SK-N-SH (cell line): ENCODE measurements around the gene OPCML. TPM values are rescaled to one million over a fixed set of nuclear protein-coding genes. Genes with fewer than 3 reads are reported as not detected.

Experiments
- CTCF ChIA-PET: fragments of 300-600, 350-600 bp; formaldehyde crosslinking; extraction: SDS; loops from one replicate; lab custom pipeline; 2021; lab: Yijun Ruan, JAX
- POLR2A ChIA-PET: fragments of 350-600 bp; sonication (Branson Sonifier 250); formaldehyde crosslinking; extraction: SDS; loops from one replicate; lab custom pipeline; 2020; ENCODE audit warnings: antibody characterized with exemption, inconsistent platforms; lab: Yijun Ruan, JAX
- DNase-seq: peaks from one replicate; pipeline ENCODE4 v3.0.0; 2012
- H2AFZ ChIP-seq: fragments of 200-600 bp; sonication (generic); 2 replicates; pipeline ENCODE4 v1.8.1; 2016; ENCODE audit warnings: antibody characterized with exemption, mild to moderate bottlenecking, low read depth
- H3F3A ChIP-seq: fragments of 200-600 bp; sonication (generic); replicated peaks from 2 replicates; pipeline ENCODE3; 2016; ENCODE audit warnings: antibody characterized with exemption, mild to moderate bottlenecking; ENCODE audit not compliant: insufficient read depth
- H3K27ac ChIP-seq, 2 experiments: fragments of 200-500 bp in 1 of 2; fragments of 200-600 bp in 1 of 2; sonication (Bioruptor generic) in 1 of 2; sonication (generic), shearing (Covaris generic) in 1 of 2; 2 replicates each; pipeline versions ENCODE4 v1.5.1 to v1.6.1; 2014 to 2016; ENCODE audit warnings: low read depth in 2 of 2, inconsistent platforms in 1 of 2, low read length in 1 of 2, mild to moderate bottlenecking in 1 of 2, mixed read lengths in 1 of 2
- H3K27me3 ChIP-seq: fragments of 200-600 bp; sonication (generic), shearing (Covaris generic); 2 replicates; pipeline ENCODE4 v1.6.1; 2016; ENCODE audit warnings: mixed run types; ENCODE audit not compliant: insufficient read depth
- H3K36me3 ChIP-seq, 2 experiments: fragments of 200-500 bp in 1 of 2; fragments of 200-600 bp in 1 of 2; sonication (Bioruptor generic) in 1 of 2; sonication (generic) in 1 of 2; replicated peaks in 1 of 2; 2 replicates each; pipeline versions ENCODE3 to v1.5.1; 2014 to 2016; ENCODE audit warnings: low read length in 1 of 2, mild to moderate bottlenecking in 1 of 2; ENCODE audit not compliant: insufficient read depth in 2 of 2, control insufficient read depth in 1 of 2
- H3K4me1 ChIP-seq, 2 experiments: fragments of 200-500 bp in 1 of 2; fragments of 200-600 bp in 1 of 2; sonication (Bioruptor generic) in 1 of 2; sonication (generic), shearing (Covaris generic) in 1 of 2; 2 replicates each; pipeline versions ENCODE4 v1.5.1 to v1.6.1; 2014 to 2016; ENCODE audit warnings: low read depth in 1 of 2, low read length in 1 of 2, mixed run types in 1 of 2; ENCODE audit not compliant: insufficient read depth in 2 of 2, control insufficient read depth in 1 of 2
- H3K4me2 ChIP-seq: fragments of 200-600 bp; sonication (generic), shearing (Covaris generic); 2 replicates; pipeline ENCODE4 v1.6.1; 2017; ENCODE audit warnings: mixed run types
- H3K4me3 ChIP-seq, 2 experiments: fragments of 200-500 bp in 1 of 2; fragments of 200-600 bp in 1 of 2; sonication (Bioruptor generic) in 1 of 2; sonication (generic), shearing (Covaris generic) in 1 of 2; 2 replicates each; pipeline versions ENCODE4 v1.5.1 to v1.8.1; 2014 to 2016; ENCODE audit warnings: low read depth in 2 of 2, inconsistent platforms in 1 of 2, low read length in 1 of 2, mild to moderate bottlenecking in 1 of 2, mixed read lengths in 1 of 2, moderate library complexity in 1 of 2
- H3K79me2 ChIP-seq: fragments of 200-600 bp; sonication (generic); 2 replicates; pipeline ENCODE4 v1.8.1; 2017; ENCODE audit warnings: mild to moderate bottlenecking; ENCODE audit not compliant: insufficient read depth
- H3K9ac ChIP-seq: fragments of 200-600 bp; sonication (generic); 2 replicates; pipeline ENCODE4 v1.6.1; 2017; ENCODE audit warnings: mixed run types
- H3K9me2 ChIP-seq: fragments of 200-600 bp; sonication (generic); 2 replicates; pipeline ENCODE4 v1.6.1; 2017; ENCODE audit warnings: mixed run types
- H3K9me3 ChIP-seq: fragments of 200-600 bp; sonication (generic); 2 replicates; pipeline ENCODE4 v1.6.1; 2017; ENCODE audit warnings: mixed run types, mild to moderate bottlenecking, moderate library complexity
- H4K20me1 ChIP-seq: fragments of 200-600 bp; sonication (generic); 2 replicates; pipeline ENCODE4 v1.6.1; 2017; ENCODE audit warnings: mild to moderate bottlenecking, mixed run types; ENCODE audit not compliant: insufficient read depth
- CHD2 ChIP-seq: fragments of 150-350 bp; IDR thresholded peaks from 2 replicates; pipeline ENCODE4 v1.6.1; 2018; ENCODE audit warnings: low read length; ENCODE audit not compliant: partially characterized antibody
- CTCF ChIP-seq: fragments of 200-600 bp; sonication (generic); IDR thresholded peaks from 2 replicates; pipeline ENCODE4 v1.6.1; 2017; ENCODE audit warnings: antibody characterized with exemption, mild to moderate bottlenecking, moderate library complexity
- ELF1 ChIP-seq: IDR thresholded peaks from 2 replicates; pipeline ENCODE4 v1.4.0; 2012
- EP300 ChIP-seq, 2 experiments: IDR thresholded peaks; 2 replicates each; pipeline versions ENCODE4 v1.4.0 to v1.6.1; 2012; ENCODE audit warnings: borderline replicate concordance in 1 of 2, low read depth in 1 of 2, low read length in 1 of 2
- FOXJ3 ChIP-seq: sonication (generic); formaldehyde crosslinking; IDR thresholded peaks from 2 replicates; pipeline ENCODE4 v1.5.1; 2020; ENCODE audit warnings: mild to moderate bottlenecking, missing genetic modification reagents
- FOXM1 ChIP-seq: IDR thresholded peaks from 2 replicates; pipeline ENCODE4 v1.4.0; 2012; ENCODE audit warnings: low read depth, mild to moderate bottlenecking
- GABPA ChIP-seq: IDR thresholded peaks from 2 replicates; pipeline ENCODE4 v1.4.0; 2012; ENCODE audit warnings: low read depth, mild to moderate bottlenecking
- GATA2 ChIP-seq: sonication (generic); formaldehyde crosslinking; IDR thresholded peaks from 2 replicates; pipeline ENCODE4 v1.5.0; 2020; ENCODE audit warnings: mild to moderate bottlenecking, missing genetic modification reagents
- IRF3 ChIP-seq: fragments of 150-350 bp; IDR thresholded peaks from 2 replicates; pipeline ENCODE4 v1.6.1; 2016; ENCODE audit warnings: mild to moderate bottlenecking, low read depth, low read length
- JUND ChIP-seq: IDR thresholded peaks from 2 replicates; pipeline ENCODE4 v1.4.0; 2012
- NFIC ChIP-seq: IDR thresholded peaks from 2 replicates; pipeline ENCODE4 v1.4.0; 2012; ENCODE audit warnings: borderline replicate concordance
- NRF1 ChIP-seq: IDR thresholded peaks from 2 replicates; pipeline ENCODE4 v1.6.1; 2012; ENCODE audit warnings: low read depth, mild to moderate bottlenecking, low read length
- RAD21 ChIP-seq: IDR thresholded peaks from 2 replicates; pipeline ENCODE4 v1.6.1; 2012; ENCODE audit warnings: mild to moderate bottlenecking, low read length
- RFX5 ChIP-seq: IDR thresholded peaks from 2 replicates; pipeline ENCODE4 v1.6.1; 2012; ENCODE audit warnings: mild to moderate bottlenecking, improper control_type of control experiment, low read length
- SMC3 ChIP-seq: IDR thresholded peaks from 2 replicates; pipeline ENCODE4 v1.6.1; 2012; ENCODE audit warnings: low read depth, low read length, improper control_type of control experiment
- TAF1 ChIP-seq: IDR thresholded peaks from 2 replicates; pipeline ENCODE4 v1.6.1; 2012; ENCODE audit warnings: low read depth, mild to moderate bottlenecking, low read length, moderate library complexity, borderline replicate concordance
- TEAD4 ChIP-seq: IDR thresholded peaks from 2 replicates; pipeline ENCODE4 v1.4.0; 2012; ENCODE audit warnings: mild to moderate bottlenecking, borderline replicate concordance; ENCODE audit not compliant: insufficient read depth
- USF1 ChIP-seq: IDR thresholded peaks from 2 replicates; pipeline ENCODE4 v1.4.0; 2012; ENCODE audit warnings: low read depth, borderline replicate concordance
- WGBS: methylation state at CpG from one replicate; pipeline ENCODE4 v1.1.6; 2017; ENCODE audit warnings: low lambda C conversion rate; 5-methylcytosine and 5-hydroxymethylcytosine counted together
- polyA plus RNA-seq, 3 experiments: library from polyadenylated mRNA; depleted of rRNA; stranded (reverse); fragments of >200 nt; gene quantifications; 2 replicates each; pipeline ENCODE4 v1.2.3, GENCODE V29; 2012
- TF ChIP-seq, protein P1 (sequence below): IDR thresholded peaks from 2 replicates; pipeline ENCODE4 v1.6.1; 2012; ENCODE audit warnings: mild to moderate bottlenecking, low read depth, low read length, moderate library complexity
- TF ChIP-seq, protein P2 (sequence below): IDR thresholded peaks from 2 replicates; pipeline ENCODE4; 2012

OPCML gene
- polyA plus RNA-seq, 1 of the 3 experiments (the other 2 are of a cell fraction): not detected

DNA sequence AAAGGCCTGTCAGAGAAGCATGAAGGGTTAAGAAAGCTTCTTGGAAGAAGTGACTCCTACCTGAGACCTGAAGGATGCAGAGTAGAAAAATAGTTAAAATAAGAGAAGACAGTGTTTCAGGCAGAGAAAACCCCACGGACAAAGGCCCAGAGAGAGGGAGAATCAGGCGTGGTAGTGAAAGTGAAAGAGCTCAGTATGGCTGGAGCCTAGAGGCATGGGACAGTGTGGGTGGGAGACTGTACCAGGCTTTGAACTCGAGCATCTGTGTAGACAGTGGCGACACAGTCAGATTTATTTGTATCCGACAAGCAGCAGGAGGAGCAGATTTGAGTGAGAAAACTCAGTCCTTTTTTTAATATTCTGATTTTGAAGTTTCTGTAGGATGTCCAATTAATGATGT, 360.0 kb downstream of the OPCML start:
- Histone ChIP-seq H3K27me3 (no peaks in the 10 kb centered on the region), H3K27ac (no peak overlapping the region), H3K4me1 (no peaks in the 10 kb centered on the region), H3K9me2 (no peaks in the 10 kb centered on the region), H3K36me3 (no peaks in the 10 kb centered on the region), H4K20me1 (no peaks in the 10 kb centered on the region), H3K4me2 (no peak overlapping the region), H3F3A (no peaks in the 10 kb centered on the region), H2AFZ (no peak overlapping the region), H3K4me3 (no peak overlapping the region), H3K9me3 (no peaks in the 10 kb centered on the region), H3K79me2 (no peaks in the 10 kb centered on the region), H3K9ac (no peak overlapping the region)
- ChIA-PET POLR2A (no interaction called here), CTCF (interaction anchor here (1.0 to 3.1 kb wide), 3 partner anchors 11 to 90 kb away, joined by 3 to 10 read pairs (median 4); no protein-coding TSS in a partner anchor)
- TF ChIP-seq RAD21: no peak
- TF ChIP-seq, protein P1, sequence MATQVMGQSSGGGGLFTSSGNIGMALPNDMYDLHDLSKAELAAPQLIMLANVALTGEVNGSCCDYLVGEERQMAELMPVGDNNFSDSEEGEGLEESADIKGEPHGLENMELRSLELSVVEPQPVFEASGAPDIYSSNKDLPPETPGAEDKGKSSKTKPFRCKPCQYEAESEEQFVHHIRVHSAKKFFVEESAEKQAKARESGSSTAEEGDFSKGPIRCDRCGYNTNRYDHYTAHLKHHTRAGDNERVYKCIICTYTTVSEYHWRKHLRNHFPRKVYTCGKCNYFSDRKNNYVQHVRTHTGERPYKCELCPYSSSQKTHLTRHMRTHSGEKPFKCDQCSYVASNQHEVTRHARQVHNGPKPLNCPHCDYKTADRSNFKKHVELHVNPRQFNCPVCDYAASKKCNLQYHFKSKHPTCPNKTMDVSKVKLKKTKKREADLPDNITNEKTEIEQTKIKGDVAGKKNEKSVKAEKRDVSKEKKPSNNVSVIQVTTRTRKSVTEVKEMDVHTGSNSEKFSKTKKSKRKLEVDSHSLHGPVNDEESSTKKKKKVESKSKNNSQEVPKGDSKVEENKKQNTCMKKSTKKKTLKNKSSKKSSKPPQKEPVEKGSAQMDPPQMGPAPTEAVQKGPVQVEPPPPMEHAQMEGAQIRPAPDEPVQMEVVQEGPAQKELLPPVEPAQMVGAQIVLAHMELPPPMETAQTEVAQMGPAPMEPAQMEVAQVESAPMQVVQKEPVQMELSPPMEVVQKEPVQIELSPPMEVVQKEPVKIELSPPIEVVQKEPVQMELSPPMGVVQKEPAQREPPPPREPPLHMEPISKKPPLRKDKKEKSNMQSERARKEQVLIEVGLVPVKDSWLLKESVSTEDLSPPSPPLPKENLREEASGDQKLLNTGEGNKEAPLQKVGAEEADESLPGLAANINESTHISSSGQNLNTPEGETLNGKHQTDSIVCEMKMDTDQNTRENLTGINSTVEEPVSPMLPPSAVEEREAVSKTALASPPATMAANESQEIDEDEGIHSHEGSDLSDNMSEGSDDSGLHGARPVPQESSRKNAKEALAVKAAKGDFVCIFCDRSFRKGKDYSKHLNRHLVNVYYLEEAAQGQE: no peak
- no peak for TF ChIP-seq ELF1
- TF ChIP-seq IRF3: no peak
- no peak for TF ChIP-seq EP300 (IDR thresholded peaks at IDR 0.05; ENCODE audit: borderline replicate concordance in 1 of 2, low read depth in 1 of 2, low read length in 1 of 2)
- TF ChIP-seq TAF1: no peak
- TF ChIP-seq GATA2: no peak
- no peak for TF ChIP-seq USF1
- 22% methylated on average over 5 of the region's 5 CpGs for whole genome bisulfite sequencing
- DNase-seq: no peak

- no peak for DNase-seq
- no peaks in the 10 kb centered on the region for H3K36me3 ChIP-seq
- no peaks in the 10 kb centered on the region for H3K79me2 ChIP-seq
- no peak overlapping the region for H3K9ac ChIP-seq
- H2AFZ ChIP-seq: no peak overlapping the region
- ChIA-PET POLR2A (no interaction called here), CTCF (interaction anchor here (1.0 to 3.1 kb wide), 2 partner anchors 36 to 89 kb away, joined by 3 to 10 read pairs; no protein-coding TSS in a partner anchor)
- no peak overlapping the region for H3K4me2 ChIP-seq
- H4K20me1 ChIP-seq: no peaks in the 10 kb centered on the region
- no peaks in the 10 kb centered on the region for H3K9me3 ChIP-seq
- WGBS: 32% methylated on average over 4 of the region's 4 CpGs
- no peak overlapping the region for H3K27ac ChIP-seq
- no peaks in the 10 kb centered on the region for H3K27me3 ChIP-seq
- H3K4me3 ChIP-seq: no peak overlapping the region
- no peaks in the 10 kb centered on the region for H3F3A ChIP-seq
- no peaks in the 10 kb centered on the region for H3K4me1 ChIP-seq
- no peaks in the 10 kb centered on the region for H3K9me2 ChIP-seq
- TF ChIP-seq TEAD4 (no peak), GABPA (no peak), USF1 (no peak), JUND (no peak), NFIC (no peak), NRF1 (no peak), CHD2 (no peak), RAD21 (no peak), SMC3 (no peak), RFX5 (no peak), CTCF (no peak), FOXJ3 (CRISPR knock-in tag) (no peak), EP300 (IDR thresholded peaks at IDR 0.05; ENCODE audit: borderline replicate concordance in 1 of 2, low read depth in 1 of 2, low read length in 1 of 2) (no peak), FOXM1 (no peak)
- TF ChIP-seq, protein P2, sequence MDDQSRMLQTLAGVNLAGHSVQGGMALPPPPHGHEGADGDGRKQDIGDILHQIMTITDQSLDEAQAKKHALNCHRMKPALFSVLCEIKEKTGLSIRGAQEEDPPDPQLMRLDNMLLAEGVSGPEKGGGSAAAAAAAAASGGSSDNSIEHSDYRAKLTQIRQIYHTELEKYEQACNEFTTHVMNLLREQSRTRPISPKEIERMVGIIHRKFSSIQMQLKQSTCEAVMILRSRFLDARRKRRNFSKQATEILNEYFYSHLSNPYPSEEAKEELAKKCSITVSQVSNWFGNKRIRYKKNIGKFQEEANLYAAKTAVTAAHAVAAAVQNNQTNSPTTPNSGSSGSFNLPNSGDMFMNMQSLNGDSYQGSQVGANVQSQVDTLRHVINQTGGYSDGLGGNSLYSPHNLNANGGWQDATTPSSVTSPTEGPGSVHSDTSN: no peak
Measured at GRCh38 chr11:133171374-133171773, 360.9 kb downstream of the OPCML start.
